IPS-NIHi7 (cell line): Measurements from ENCODE around the gene SH3PXD2A.
"Not testable (repeated sequence)": the region's sequence is repeated elsewhere in the genome, so short reads cannot be mapped to it uniquely, and the experiment has no call there.

Experiments used
- DNase-seq: peaks from one replicate; pipeline ENCODE4 v3.0.0; 2012; ENCODE audit warnings: mixed read lengths; ENCODE audit errors: extremely low spot score

Gene SH3PXD2A

GRCh38 chr10:103766751-103767505, 88.4 kb downstream of the SH3PXD2A start:
- no peak for DNase-seq

DNA sequence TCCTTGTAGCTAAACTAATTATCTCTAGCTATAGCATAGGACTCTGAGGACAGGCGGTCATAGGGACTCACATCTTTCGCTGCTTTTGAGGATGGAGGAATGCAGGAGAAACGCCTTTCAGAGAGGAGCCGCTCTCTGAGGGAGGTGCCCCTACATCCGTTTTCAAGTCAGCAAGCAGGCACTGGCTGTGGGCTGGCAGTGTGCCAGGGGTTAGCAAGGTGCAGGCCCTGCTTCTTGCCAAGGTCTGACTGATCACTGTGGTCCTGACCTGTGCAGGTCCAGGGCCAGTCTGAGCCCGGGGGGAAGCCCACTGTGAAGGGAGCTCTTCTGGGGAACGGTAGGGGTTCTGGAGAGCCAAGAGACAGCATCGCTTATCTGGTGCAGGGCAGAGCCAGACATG, 89.4 kb downstream of the SH3PXD2A start:
- DNase-seq, result no peak

- no peak for DNase-seq
Measured at GRCh38 chr10:103765168-103765567, 90.2 kb downstream of the SH3PXD2A start.

DNA sequence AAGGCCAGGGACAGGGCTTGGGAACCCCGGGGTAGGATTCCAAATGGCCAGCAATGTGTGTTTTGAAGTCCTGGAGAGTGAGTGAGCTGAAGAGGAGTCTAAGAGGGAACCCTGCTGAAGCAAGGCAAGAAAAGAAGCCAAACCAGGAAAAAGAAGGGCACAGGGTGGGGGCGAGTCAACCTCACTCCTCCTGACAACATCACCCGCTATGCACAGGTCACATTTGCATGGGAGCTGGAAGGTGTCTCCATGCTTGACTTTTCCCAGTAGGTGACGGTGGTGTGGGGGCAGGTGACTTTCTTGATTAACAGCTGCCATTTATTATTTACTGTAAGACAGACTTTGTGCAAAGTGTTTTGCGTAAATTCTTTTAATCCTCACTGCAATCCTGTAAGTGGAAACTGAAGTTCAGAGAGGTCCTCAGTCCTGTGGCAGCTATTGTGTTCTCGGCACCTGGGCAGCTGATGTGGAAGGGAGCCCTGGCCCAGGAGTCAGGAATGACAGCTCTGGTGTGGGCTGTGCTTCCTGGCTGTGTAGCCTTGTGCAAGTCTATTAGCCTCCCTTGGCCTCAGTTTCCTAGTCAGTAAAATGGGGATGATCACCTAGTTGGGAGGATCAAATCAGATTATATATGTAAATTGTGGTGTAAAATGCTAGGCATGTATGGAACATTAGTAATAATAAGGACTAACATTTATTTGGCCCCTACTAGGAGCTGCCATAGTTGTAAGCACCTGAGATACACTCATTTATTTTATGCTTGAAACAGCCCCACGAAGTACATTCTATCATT, 90.9 kb downstream of the SH3PXD2A start:
- DNase-seq, result no peak

GRCh38 chr10:103763374-103764202, 91.8 kb downstream of the SH3PXD2A start:
- no peak for DNase-seq

- no peak for DNase-seq
Measured at GRCh38 chr10:103762916-103763315, 92.5 kb downstream of the SH3PXD2A start.

GRCh38 chr10:103762162-103762561, 93.2 kb downstream of the SH3PXD2A start:
- DNase-seq, result no peak

DNA sequence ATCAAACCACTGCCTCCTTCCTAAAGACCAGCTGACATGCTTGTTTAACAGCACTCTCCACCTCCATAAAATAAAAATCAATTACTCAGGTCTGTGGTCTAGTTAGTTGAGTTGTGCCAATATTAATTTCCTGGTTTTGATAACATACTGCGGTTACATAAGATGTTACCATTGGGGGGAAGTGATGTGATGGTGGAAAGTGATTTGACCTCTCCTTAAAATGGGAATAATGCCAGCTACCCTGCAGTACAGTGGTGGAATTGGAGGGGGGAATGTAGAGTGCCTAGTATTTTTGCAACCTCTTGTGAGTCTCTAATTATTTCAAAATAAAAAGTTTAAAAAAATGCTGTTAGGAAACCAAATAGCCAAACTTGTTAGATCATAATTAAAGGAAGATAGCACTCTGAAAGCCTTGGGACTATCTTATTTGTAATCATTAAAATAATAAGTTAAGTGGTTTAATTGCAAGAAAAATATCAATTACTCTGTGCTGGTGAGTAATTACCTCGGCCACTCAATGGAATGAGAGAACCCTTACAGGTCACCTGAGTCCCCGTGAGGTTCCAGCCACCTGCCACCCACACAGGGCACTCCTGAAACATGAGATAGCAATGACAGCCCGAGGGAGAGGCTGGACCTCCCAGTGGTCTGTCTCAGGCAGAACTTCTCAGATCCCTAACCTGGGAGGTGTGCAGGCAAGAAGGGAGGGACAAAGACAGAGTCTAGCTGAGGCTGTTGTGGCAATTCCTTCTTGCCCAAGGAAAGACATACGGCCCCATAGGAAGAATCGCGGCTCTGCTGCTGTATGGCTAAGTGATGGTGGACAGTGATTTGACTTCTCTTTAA, 94.1 kb downstream of the SH3PXD2A start:
- DNase-seq, result no peak

GRCh38 chr10:103760233-103760632, 95.1 kb downstream of the SH3PXD2A start:
- DNase-seq, result not testable (repeated sequence)

DNA sequence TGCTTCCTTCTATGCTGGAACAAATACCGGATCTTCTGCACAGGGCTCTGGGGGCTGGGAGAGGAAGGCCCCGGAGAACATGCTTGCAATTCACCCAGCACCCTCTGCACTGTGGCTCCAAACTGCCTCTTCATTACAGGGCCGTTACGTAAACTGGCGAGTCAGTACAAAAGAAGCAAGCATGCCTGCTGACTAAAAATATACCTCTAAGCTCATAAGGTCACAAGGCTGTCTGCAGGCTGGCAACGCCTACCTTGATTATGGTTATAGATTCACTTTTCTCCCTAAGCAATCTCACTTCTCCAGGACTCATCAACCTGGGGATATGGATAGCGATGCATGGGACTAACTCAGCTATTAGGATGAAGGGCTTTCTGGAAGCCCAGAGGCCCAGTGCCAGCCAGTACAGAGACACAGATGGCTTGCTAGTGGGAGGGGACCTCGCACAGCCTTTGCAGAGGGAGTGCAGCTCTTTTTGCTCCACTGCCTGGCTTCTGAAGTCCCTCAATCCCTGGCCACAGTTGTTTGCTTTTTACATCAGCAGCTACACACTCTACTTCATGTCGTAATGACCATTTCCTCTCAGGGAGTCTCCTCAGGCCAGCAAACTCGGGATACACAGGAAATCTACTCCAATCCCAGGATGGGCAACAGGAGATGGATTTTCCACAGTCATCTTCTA, 96.1 kb downstream of the SH3PXD2A start:
- DNase-seq, result no peak

DNA sequence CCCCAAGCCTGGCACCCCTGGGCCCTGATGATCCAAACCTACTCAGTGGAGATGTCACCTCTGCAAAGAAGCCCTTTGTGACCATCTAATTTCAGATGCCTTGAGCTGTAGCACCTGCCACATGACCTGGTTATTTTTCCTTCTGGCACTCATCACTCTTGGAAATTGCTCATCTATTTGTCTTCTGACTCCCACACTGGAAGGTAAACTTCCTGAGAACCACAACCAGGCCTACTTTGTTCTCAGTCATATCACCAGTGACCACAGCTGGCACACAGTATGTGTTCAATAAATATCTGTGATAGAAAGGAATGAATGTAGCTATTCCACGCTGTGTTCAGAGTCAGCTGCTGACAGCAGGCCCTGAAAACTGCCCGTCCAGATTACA, 97.1 kb downstream of the SH3PXD2A start:
- DNase-seq, result no peak

DNA sequence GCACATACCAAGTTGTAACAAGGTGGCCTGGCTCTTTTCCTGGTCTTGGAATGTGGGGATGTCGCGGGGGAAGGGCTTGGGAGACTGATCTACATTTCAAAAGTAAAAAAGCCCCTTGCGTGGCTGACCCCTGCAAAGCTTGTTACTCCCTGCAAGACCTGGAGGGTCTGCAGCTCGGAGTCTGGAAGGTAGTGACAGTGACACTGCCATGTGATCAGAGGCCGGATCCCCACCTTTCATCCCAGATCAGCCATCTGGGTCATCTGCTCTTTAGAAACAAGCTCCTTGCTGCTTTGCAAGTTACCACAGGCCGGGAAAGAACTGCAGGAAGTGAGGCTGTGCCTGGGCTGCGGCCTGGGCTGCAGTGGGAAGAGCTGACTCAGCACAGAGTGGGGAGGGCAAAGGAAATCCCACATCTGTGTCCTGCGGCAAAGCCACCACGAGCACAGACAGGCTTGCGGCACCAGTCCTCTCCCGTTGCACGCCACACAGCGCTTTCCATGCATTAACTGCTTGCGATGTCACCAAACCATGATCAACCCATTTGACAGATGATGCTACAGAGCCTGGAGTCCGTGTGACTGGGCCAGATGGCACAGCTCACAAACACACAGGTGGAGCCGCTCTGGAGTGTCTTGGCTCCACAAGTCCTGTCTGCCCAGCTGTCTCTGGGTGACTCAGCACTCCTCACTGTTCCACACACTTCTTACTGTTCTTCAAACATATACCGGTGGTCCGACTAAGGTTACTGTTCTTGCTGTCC, 97.7 kb downstream of the SH3PXD2A start:
- peak; percentile 48 for DNase-seq

- DNase-seq, result no peak
Measured at GRCh38 chr10:103756277-103756869, 99.0 kb downstream of the SH3PXD2A start.

GRCh38 chr10:103752680-103753248, 102.6 kb downstream of the SH3PXD2A start:
- DNase-seq, result no peak

DNA sequence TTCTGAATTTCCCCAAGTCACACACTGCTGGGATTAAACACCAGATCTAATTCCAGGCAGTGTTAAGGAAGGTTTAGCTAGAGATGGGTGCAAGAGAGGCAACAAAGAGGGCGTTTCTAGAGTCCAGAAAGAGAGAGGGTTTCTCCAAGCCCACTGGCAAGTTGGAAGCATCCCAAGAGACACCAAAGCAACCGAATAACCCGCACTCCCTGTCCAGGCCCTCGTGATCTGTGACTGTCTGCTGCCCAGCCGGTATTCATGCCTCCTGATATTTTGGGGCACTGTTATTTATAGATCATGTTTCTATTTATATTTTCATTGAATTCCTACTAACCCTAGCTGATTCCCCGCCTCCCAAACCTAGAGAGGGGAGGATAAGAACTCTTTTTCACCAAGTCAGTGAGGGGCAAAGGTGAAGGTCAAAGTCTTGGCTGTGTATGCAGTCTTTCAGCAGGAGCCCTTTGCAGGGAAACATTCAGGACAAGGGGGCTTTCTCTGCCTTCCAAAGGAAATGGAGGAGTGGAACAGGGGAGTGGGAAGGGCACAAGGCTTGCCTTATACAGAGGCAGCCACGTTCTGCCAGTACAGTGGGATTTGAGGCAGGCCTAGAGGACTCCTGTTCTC, 103.6 kb downstream of the SH3PXD2A start:
- no peak for DNase-seq

GRCh38 chr10:103750836-103751235, 104.5 kb downstream of the SH3PXD2A start:
- no peak for DNase-seq

GRCh38 chr10:103749779-103750178, 105.6 kb downstream of the SH3PXD2A start:
- no peak for DNase-seq

DNA sequence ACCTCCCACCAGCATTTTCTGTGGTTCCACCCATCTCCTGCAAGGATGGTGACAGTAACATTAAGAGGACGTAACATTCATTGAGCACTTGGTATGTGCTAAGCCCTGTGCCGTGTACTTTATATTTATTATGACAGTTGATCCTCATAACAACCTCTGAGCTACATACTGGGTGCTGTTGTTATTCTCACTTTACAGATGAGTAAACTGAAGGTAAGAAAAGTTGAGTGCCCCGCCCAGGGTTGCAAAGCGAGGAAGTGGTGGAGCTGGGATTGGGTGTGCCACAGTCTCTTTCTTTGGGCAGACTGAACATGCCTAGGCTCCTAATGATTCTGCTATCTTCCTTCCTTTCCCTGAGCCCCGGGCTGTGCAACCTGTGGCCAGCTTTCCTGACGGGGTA, 107.4 kb downstream of the SH3PXD2A start:
- no peak for DNase-seq
